Ishikawa (cell line): Measurements from ENCODE around the gene ZBTB16.

Experiments
- CEBPB ChIP-seq: IDR thresholded peaks from 2 replicates; pipeline ENCODE4 v1.6.1; 2012
- CREB1 ChIP-seq: IDR thresholded peaks from 2 replicates; pipeline ENCODE4 v1.6.1; 2012; ENCODE audit warnings: low read depth
- EGR1 ChIP-seq: IDR thresholded peaks from 2 replicates; pipeline ENCODE4 v1.6.1; 2012
- EP300 ChIP-seq: IDR thresholded peaks from 2 replicates; pipeline ENCODE4 v1.6.1; 2012; ENCODE audit warnings: borderline replicate concordance
- FOXM1 ChIP-seq: IDR thresholded peaks from 2 replicates; pipeline ENCODE4 v1.6.1; 2012; ENCODE audit warnings: low read depth, borderline replicate concordance
- NFIC ChIP-seq: IDR thresholded peaks from 2 replicates; pipeline ENCODE4 v1.6.1; 2012
- RAD21 ChIP-seq: IDR thresholded peaks from 2 replicates; pipeline ENCODE4 v1.6.1; 2012; ENCODE audit warnings: low read depth
- TAF1 ChIP-seq: IDR thresholded peaks from 2 replicates; pipeline ENCODE4 v1.6.1; 2012; ENCODE audit warnings: low read depth, mild to moderate bottlenecking
- TCF12 ChIP-seq: IDR thresholded peaks from 2 replicates; pipeline ENCODE4 v1.6.1; 2012; ENCODE audit warnings: low read depth
- TEAD4 ChIP-seq: IDR thresholded peaks from 2 replicates; pipeline ENCODE4 v1.6.1; 2012
- YY1 ChIP-seq: IDR thresholded peaks from 2 replicates; pipeline ENCODE4 v1.6.1; 2012; ENCODE audit warnings: low read depth
- ZBTB7A ChIP-seq: IDR thresholded peaks from 2 replicates; pipeline ENCODE4 v1.6.1; 2012; ENCODE audit warnings: low read depth
- TF ChIP-seq, protein P1 (sequence below): IDR thresholded peaks from 2 replicates; pipeline ENCODE4 v1.6.1; 2012; ENCODE audit warnings: low read depth, mild to moderate bottlenecking
- TF ChIP-seq, protein P2 (sequence below): IDR thresholded peaks from 2 replicates; pipeline ENCODE4 v1.6.1; 2012
- TF ChIP-seq, protein P3 (sequence below): IDR thresholded peaks from 2 replicates; pipeline ENCODE4 v1.6.1; 2012

The ZBTB16 gene

DNA sequence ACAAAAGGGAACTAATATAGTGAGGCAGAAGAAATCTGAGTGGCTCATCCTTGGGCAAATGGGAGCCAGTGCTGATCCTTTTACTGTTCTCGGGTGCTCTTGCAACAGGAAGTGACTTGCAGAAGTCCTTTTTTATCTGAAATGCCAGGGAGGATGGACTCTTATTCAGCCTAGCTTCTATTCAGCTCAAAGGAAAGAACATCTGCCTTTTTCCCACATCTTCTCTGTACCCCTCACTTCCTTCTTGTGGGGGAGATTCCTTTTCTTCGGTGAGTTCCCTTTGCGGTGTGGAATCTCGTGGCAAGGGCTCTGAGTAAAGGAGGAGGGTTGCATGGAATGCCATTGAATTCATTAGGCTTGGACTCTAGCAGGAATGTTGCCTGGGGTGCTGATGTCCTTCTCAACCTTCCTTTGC lies 76.2 kb downstream of the ZBTB16 start:
- TF ChIP-seq RAD21 = no peak
- no peak for TF ChIP-seq EGR1
- no peak for TF ChIP-seq TEAD4
- TF ChIP-seq YY1 = no peak

GRCh38 chr11:114136686-114137640 lies 77.5 kb downstream of the ZBTB16 start:
- TF ChIP-seq TEAD4 = no peak
- TF ChIP-seq TCF12 = no peak
- no peak for TF ChIP-seq RAD21

DNA sequence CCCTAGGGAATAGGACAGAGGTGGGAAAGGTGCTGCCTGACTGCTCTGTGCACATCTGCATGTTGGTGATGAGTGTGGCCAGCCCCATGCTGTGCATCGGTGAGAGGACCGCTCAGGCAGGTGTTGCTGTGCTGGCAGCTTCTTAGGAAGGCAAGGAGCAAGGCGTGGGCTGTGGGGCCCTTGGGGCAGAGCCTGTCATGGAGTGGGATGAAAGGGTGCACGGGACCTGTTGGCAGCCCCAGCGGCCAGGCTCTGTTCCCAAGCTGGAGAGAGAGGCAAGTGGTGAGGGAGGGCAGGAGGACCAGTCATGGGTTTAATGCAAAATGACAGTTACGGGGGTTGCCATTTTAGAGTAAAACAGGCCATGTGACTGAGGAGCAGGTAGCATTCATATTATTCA lies 78.3 kb downstream of the ZBTB16 start:
- TF ChIP-seq TCF12 = no peak
- no peak for TF ChIP-seq NFIC
- TF ChIP-seq, protein P1, sequence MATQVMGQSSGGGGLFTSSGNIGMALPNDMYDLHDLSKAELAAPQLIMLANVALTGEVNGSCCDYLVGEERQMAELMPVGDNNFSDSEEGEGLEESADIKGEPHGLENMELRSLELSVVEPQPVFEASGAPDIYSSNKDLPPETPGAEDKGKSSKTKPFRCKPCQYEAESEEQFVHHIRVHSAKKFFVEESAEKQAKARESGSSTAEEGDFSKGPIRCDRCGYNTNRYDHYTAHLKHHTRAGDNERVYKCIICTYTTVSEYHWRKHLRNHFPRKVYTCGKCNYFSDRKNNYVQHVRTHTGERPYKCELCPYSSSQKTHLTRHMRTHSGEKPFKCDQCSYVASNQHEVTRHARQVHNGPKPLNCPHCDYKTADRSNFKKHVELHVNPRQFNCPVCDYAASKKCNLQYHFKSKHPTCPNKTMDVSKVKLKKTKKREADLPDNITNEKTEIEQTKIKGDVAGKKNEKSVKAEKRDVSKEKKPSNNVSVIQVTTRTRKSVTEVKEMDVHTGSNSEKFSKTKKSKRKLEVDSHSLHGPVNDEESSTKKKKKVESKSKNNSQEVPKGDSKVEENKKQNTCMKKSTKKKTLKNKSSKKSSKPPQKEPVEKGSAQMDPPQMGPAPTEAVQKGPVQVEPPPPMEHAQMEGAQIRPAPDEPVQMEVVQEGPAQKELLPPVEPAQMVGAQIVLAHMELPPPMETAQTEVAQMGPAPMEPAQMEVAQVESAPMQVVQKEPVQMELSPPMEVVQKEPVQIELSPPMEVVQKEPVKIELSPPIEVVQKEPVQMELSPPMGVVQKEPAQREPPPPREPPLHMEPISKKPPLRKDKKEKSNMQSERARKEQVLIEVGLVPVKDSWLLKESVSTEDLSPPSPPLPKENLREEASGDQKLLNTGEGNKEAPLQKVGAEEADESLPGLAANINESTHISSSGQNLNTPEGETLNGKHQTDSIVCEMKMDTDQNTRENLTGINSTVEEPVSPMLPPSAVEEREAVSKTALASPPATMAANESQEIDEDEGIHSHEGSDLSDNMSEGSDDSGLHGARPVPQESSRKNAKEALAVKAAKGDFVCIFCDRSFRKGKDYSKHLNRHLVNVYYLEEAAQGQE = no peak
- TF ChIP-seq EGR1 = no peak
- TF ChIP-seq CREB1 = no peak

DNA sequence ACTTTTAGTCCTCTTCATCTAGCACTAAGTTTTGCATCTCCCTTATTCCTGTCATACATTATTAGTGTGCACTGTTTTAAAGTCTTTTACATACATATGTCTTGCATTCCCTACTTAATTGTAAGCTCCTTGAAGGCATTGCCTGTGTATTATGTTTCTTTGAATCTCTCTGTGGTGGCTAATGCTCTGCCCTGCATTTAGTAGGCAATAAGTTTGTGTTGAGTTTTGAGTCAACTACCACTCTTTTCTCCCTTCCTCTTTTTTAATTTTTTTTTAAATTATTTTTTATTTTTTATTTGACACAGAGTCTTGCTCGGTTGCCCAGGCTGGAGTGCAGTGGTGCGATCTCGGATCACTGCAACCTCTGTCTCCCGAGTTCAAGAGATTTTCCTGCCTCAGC lies 78.9 kb downstream of the ZBTB16 start:
- TF ChIP-seq ZBTB7A (no peak), YY1 (no peak), EGR1 (no peak), NFIC (no peak), CEBPB (no peak), TAF1 (no peak), CREB1 (no peak), FOXM1 (no peak), TEAD4 (no peak), TCF12 (no peak), EP300 (no peak), RAD21 (no peak)
- TF ChIP-seq, protein P2, sequence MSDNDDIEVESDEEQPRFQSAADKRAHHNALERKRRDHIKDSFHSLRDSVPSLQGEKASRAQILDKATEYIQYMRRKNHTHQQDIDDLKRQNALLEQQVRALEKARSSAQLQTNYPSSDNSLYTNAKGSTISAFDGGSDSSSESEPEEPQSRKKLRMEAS = no peak
- TF ChIP-seq, protein P1 = no peak
- TF ChIP-seq, protein P3, sequence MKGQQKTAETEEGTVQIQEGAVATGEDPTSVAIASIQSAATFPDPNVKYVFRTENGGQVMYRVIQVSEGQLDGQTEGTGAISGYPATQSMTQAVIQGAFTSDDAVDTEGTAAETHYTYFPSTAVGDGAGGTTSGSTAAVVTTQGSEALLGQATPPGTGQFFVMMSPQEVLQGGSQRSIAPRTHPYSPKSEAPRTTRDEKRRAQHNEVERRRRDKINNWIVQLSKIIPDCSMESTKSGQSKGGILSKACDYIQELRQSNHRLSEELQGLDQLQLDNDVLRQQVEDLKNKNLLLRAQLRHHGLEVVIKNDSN = no peak

DNA sequence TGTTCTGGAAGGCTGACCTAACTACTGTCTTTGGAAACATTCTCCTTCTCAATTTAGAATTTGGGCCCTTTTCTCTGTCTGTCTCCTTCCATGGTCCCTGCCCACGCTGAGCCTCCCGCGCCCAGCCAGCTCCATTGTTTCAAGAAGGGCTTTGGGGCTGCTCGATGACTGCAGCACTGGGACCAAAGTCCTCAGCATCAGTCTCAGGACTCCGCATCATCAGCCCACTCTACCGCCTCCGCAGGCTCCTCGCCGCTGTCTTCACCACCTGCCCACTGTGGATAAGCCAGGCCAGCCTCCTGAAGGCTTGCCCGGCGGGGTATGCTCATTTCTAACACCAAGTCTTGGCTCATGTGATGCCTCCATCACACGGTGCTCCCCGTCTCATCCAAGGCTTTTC lies 81.3 kb downstream of the ZBTB16 start:
- TF ChIP-seq TAF1 (no peak), TCF12 (no peak), NFIC (no peak), CEBPB (no peak), CREB1 (no peak), YY1 (no peak), EGR1 (no peak), EP300 (no peak), TEAD4 (no peak), FOXM1 (no peak), RAD21 (no peak), ZBTB7A (no peak)
- TF ChIP-seq, protein P3 = no peak
- TF ChIP-seq, protein P1 = no peak
- TF ChIP-seq, protein P2 = no peak
